Esophagus squamous epithelium (tissue), 5 donors: ENCODE data around the gene PTPRT. TPM values are rescaled to one million over a fixed set of nuclear protein-coding genes. Genes with fewer than 3 reads are reported as not detected.

Experiments
- DNase-seq: peaks from one replicate; lab custom pipeline; 2025; lab: John Stamatoyannopoulos, UW
- H3K27ac ChIP-seq, 4 donors: fragments of 200-600 bp; sonication (generic); one replicate each; pipeline ENCODE4 v1.5.1; 2016 to 2019; ENCODE audit warnings: mild to moderate bottlenecking in 1 of 4
- H3K27me3 ChIP-seq, 4 donors: fragments of 200-600 bp; sonication (generic); 1 replicate in 3 of 4; 2 replicates in 1 of 4; pipeline versions ENCODE4 v1.5.1 to v1.6.0; 2017 to 2021; ENCODE audit warnings: antibody characterized with exemption in 1 of 4
- H3K36me3 ChIP-seq, 3 donors: fragments of 200-600 bp; sonication (generic); one replicate each; pipeline ENCODE4 v1.5.1; 2016 to 2019
- H3K4me1 ChIP-seq, 3 donors: fragments of 200-600 bp; sonication (generic); one replicate each; pipeline ENCODE4 v1.5.1; 2017 to 2019
- H3K4me3 ChIP-seq, 4 donors: fragments of 200-600 bp; sonication (generic); 1 replicate in 3 of 4; 2 replicates in 1 of 4; pipeline ENCODE4 v1.5.1; 2016 to 2019; ENCODE audit warnings: mild to moderate bottlenecking in 2 of 4, moderate library complexity in 1 of 4
- H3K9me3 ChIP-seq, 3 donors: fragments of 200-600 bp; sonication (generic); one replicate each; pipeline ENCODE4 v1.5.1; 2016 to 2019
- CTCF ChIP-seq, 6 experiments: fragments of 450-650 bp in 4 of 6; fragments of 200-600 bp in 2 of 6; sonication (generic) in 2 of 6; IDR thresholded peaks; one replicate each; pipeline ENCODE4 v1.5.1; 2016 to 2019; ENCODE audit warnings: antibody characterized with exemption in 6 of 6, mild to moderate bottlenecking in 4 of 6, moderate library complexity in 4 of 6
- POLR2A ChIP-seq, 4 donors: fragments of 450-650 bp; IDR thresholded peaks; one replicate each; pipeline ENCODE4 v1.6.1; 2017; ENCODE audit warnings: antibody characterized with exemption in 4 of 4, mild to moderate bottlenecking in 4 of 4, moderate library complexity in 3 of 4
- WGBS, 2 donors: methylation state at CpG; one replicate each; pipeline ENCODE4 v1.1.5; 2018; 5-methylcytosine and 5-hydroxymethylcytosine counted together
- intact Hi-C: fragments of 100-400 bp; cut with DNase I; formaldehyde crosslinking; loops from one replicate; pipeline ENCODE4 v1.15.0; 2022
- total RNA-seq, 4 donors: library from RNA; depleted of rRNA; stranded (reverse); fragments of >200 nt; gene quantifications; one replicate each; pipeline ENCODE4 v1.1.0, GENCODE V29; 2016
- donor health status: DM: yes; HTN: yes; CAD: no.

The PTPRT gene
- total RNA-seq, 4 donors from 2014 or later, result under 0.01 to 0.06 TPM; not detected in 2

GRCh38 chr20:42485556-42485955, 704.1 kb downstream of the PTPRT start:
- intact Hi-C loops, result no loop called here
- peak overlapping the region in 1 of 4 donors; percentile 42 for H3K27ac ChIP-seq

GRCh38 chr20:42484790-42485375, 704.8 kb downstream of the PTPRT start:
- no peak overlapping the region for H3K4me3 ChIP-seq
- WGBS, 2 donors, result 35 to 64% methylated on average over 5 of the region's 5 CpGs

More at GRCh38 chr20:42485556-42485955, 704.1 kb downstream of the PTPRT start:
- Histone ChIP-seq H3K9me3 (no peaks in the 10 kb centered on the region), H3K36me3 (no peaks in the 10 kb centered on the region), H3K27me3 (no peaks in the 10 kb centered on the region), H3K4me1 (peaks cover 0 to 5% (median 0%) of the 10 kb centered on the region in 3 donors), H3K4me3 (no peak overlapping the region)
- WGBS, 2 donors, result 71 to 81% methylated on average over 2 of the region's 2 CpGs
- no peak for DNase-seq
- TF ChIP-seq POLR2A (IDR thresholded peaks at IDR 0.05) (no peak), CTCF (IDR thresholded peaks at IDR 0.05) (no peak)

GRCh38 chr20:42484335-42484734, 705.4 kb downstream of the PTPRT start:
- 20 to 29% methylated on average over 3 of the region's 3 CpGs for WGBS, 2 donors
- intact Hi-C loops, result no loop called here
- no peaks in the 10 kb centered on the region for H3K36me3 ChIP-seq
- H3K4me3 ChIP-seq, result no peak overlapping the region
- H3K27ac ChIP-seq, result peak overlapping the region in 2 of 4 donors; percentile 42 to 69
- no peak for TF ChIP-seq POLR2A (IDR thresholded peaks at IDR 0.05)
- no peak for TF ChIP-seq CTCF (IDR thresholded peaks at IDR 0.05)
- H3K4me1 ChIP-seq, result peaks cover 0 to 5% (median 0%) of the 10 kb centered on the region in 3 donors
- H3K9me3 ChIP-seq, result no peaks in the 10 kb centered on the region
- no peaks in the 10 kb centered on the region for H3K27me3 ChIP-seq
- no peak for DNase-seq

More at GRCh38 chr20:42484790-42485375, 704.8 kb downstream of the PTPRT start:
- no peaks in the 10 kb centered on the region for H3K36me3 ChIP-seq
- DNase-seq, result no peak
- peaks cover 0 to 5% (median 0%) of the 10 kb centered on the region in 3 donors for H3K4me1 ChIP-seq
- no peaks in the 10 kb centered on the region for H3K9me3 ChIP-seq
- no peaks in the 10 kb centered on the region for H3K27me3 ChIP-seq
- TF ChIP-seq CTCF (IDR thresholded peaks at IDR 0.05), result no peak
- no peak for TF ChIP-seq POLR2A (IDR thresholded peaks at IDR 0.05)
- intact Hi-C loops, result no loop called here
- peak overlapping the region in 2 of 4 donors; percentile 42 to 69 for H3K27ac ChIP-seq

GRCh38 chr20:42483730-42484303, 705.9 kb downstream of the PTPRT start:
- TF ChIP-seq POLR2A (IDR thresholded peaks at IDR 0.05) (no peak), CTCF (IDR thresholded peaks at IDR 0.05) (peak in 1 of 6 experiments; percentile 27)
- DNase-seq, result no peak

GRCh38 chr20:42482808-42483207, 706.9 kb downstream of the PTPRT start:
- H3K27ac ChIP-seq, result no peak overlapping the region
- H3K36me3 ChIP-seq, result no peaks in the 10 kb centered on the region
- TF ChIP-seq POLR2A (IDR thresholded peaks at IDR 0.05), result no peak
- no peak for TF ChIP-seq CTCF (IDR thresholded peaks at IDR 0.05)
- H3K4me3 ChIP-seq, result no peak overlapping the region
- no peaks in the 10 kb centered on the region for H3K9me3 ChIP-seq
- WGBS, 2 donors, result 80% methylated on average over 3 of the region's 3 CpGs
- no peak for DNase-seq
- peaks cover 0 to 3% (median 0%) of the 10 kb centered on the region in 4 donors for H3K27me3 ChIP-seq
- H3K4me1 ChIP-seq, result peaks cover 0 to 5% (median 0%) of the 10 kb centered on the region in 3 donors
- intact Hi-C loops, result no loop called here

More at GRCh38 chr20:42483730-42484303, 705.9 kb downstream of the PTPRT start:
- no peak overlapping the region for H3K4me3 ChIP-seq
- H3K27me3 ChIP-seq, result no peaks in the 10 kb centered on the region
- intact Hi-C loops, result no loop called here
- peaks cover 0 to 5% (median 0%) of the 10 kb centered on the region in 3 donors for H3K4me1 ChIP-seq
- 24 to 28% methylated on average over 6 of the region's 6 CpGs for WGBS, 2 donors
- H3K9me3 ChIP-seq, result no peaks in the 10 kb centered on the region
- H3K27ac ChIP-seq, result no peak overlapping the region
- no peaks in the 10 kb centered on the region for H3K36me3 ChIP-seq
